Endothelial cell of umbilical vein (primary cell): ENCODE data around the gene TNFAIP8.

Experiments used
- POLR2AphosphoS5 ChIP-seq: IDR thresholded peaks from 2 replicates; pipeline ENCODE4 v1.6.1; 2012; ENCODE audit warnings: low read depth, mild to moderate bottlenecking, control low read depth, low read length, moderate library complexity; ENCODE audit not compliant: insufficient read depth
- TF ChIP-seq, protein P1 (sequence below), 2 donors: IDR thresholded peaks; 1 replicate in 1 of 2; 2 replicates in 1 of 2; pipeline ENCODE4 v1.5.1; 2011; ENCODE audit warnings: low read length in 2 of 2, mild to moderate bottlenecking in 2 of 2, moderate library complexity in 2 of 2, control low read depth in 1 of 2, inconsistent platforms in 1 of 2, low read depth in 1 of 2; ENCODE audit not compliant: insufficient read depth in 1 of 2; ENCODE audit errors: extremely low read depth in 1 of 2
- TF ChIP-seq, protein P2 (sequence below): IDR thresholded peaks from 2 replicates; pipeline ENCODE4 v1.6.1; 2011; ENCODE audit not compliant: insufficient read depth, insufficient read length

DNA sequence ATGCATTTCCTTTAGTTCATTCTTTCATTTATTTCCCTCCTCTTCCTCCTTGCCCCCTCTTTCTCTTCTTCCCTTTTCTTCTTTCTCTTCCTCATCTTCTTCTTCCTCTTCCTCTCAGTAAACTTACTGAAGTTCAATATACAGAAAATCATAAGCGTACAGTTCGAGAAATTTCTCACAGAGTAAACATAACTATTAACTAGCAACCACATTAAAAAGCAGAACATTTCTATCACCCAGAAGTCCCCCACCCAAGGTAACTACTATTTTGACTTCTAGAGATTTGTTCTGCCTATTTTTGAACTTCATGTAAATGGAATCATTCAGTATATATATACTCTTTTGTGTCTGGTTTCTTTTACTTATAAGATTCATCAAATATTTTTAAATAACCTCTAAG, 48.2 kb downstream of the TNFAIP8 start:
- no peak for TF ChIP-seq POLR2AphosphoS5
- TF ChIP-seq, protein P1, sequence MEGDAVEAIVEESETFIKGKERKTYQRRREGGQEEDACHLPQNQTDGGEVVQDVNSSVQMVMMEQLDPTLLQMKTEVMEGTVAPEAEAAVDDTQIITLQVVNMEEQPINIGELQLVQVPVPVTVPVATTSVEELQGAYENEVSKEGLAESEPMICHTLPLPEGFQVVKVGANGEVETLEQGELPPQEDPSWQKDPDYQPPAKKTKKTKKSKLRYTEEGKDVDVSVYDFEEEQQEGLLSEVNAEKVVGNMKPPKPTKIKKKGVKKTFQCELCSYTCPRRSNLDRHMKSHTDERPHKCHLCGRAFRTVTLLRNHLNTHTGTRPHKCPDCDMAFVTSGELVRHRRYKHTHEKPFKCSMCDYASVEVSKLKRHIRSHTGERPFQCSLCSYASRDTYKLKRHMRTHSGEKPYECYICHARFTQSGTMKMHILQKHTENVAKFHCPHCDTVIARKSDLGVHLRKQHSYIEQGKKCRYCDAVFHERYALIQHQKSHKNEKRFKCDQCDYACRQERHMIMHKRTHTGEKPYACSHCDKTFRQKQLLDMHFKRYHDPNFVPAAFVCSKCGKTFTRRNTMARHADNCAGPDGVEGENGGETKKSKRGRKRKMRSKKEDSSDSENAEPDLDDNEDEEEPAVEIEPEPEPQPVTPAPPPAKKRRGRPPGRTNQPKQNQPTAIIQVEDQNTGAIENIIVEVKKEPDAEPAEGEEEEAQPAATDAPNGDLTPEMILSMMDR (IDR thresholded peaks at IDR 0.05; ENCODE audit: extremely low read depth in 1 of 2, insufficient read depth in 1 of 2, low read depth in 1 of 2, low read length in 2 of 2) = no peak
- TF ChIP-seq, protein P2, sequence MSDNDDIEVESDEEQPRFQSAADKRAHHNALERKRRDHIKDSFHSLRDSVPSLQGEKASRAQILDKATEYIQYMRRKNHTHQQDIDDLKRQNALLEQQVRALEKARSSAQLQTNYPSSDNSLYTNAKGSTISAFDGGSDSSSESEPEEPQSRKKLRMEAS = no peak
